ENCODE results near the gene LAMA2.

LAMA2 gene

DNA sequence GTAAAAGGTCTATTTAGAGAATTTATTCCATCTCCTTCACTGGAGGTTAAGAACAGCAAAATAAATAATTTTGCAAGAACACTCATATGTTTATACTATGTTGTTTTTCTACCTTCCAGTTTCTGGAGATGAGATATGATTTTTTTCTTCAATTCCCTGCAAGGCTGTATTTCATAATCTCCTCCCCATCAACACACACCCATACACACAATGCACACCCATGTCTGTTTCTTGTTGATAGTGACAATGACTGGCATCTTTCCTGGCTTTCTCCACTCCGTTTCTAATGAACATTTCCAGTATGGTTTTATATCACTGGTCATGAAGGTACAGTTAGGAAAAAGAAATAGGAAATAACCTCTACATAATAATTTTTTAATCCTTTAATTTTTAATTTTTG lies 624.9 kb downstream of the LAMA2 start:
- DNase-seq (ENCODE audit: low read depth, low spot score), result no peak

DNA sequence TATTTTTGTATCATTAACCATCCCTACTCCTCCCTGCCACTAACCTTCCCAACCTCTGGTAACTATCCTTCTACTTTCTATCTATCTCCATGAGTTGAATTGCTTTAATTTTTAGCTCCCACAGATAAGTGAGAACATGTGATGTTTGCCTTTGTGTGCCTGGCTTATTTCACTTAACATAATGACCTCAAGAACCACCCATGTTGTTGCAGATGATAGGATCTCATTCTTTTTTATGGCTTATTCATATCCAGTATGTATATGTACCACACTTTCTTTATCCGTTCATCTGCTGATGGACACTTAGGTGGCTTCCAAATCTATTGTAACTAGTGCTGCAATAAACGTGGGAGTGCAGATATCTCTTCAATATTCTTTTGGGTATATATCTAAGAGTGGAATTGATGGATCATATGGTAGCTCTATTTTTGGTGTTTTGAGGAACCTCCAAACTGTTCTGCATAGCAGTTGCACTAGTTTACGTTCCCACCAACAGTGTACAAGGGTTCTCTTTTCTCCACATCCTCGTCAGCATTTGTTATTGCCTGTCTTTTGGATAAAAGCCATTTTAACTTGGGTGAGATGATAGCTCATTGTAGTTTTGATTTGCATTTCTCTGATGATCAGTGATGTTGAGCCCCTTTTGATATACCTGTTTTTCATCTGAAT lies 625.7 kb downstream of the LAMA2 start:
- DNase-seq (ENCODE audit: low read depth, low spot score), result no peak
- H3K4me3 ChIP-seq (ENCODE audit: low read length), result no peak overlapping the region

More for the DNA sequence above, 624.9 kb downstream of the LAMA2 start:
- no peak overlapping the region for H3K4me3 ChIP-seq (ENCODE audit: low read length)

DNA sequence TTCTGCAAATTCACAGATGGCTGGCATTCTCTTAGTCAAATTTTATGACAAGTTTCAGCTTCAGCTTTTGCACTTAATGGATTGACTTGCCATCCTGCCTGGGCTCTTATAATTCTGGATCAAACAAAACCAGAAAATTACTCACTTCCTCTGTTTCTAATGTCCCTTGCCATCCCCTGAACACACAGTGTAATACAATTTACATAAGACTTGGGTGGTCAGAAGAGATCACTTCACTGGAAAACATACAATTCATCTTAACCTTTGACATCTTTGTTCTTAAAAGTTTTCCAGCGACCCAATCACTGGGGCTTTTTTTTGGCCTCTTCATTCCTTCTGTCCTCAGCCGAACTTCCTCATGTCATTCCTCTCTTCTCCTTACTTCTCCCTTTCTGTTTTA lies 628.0 kb downstream of the LAMA2 start:
- no peak overlapping the region for H3K4me3 ChIP-seq (ENCODE audit: low read length)
- no peak for DNase-seq (ENCODE audit: low read depth, low spot score)

DNA sequence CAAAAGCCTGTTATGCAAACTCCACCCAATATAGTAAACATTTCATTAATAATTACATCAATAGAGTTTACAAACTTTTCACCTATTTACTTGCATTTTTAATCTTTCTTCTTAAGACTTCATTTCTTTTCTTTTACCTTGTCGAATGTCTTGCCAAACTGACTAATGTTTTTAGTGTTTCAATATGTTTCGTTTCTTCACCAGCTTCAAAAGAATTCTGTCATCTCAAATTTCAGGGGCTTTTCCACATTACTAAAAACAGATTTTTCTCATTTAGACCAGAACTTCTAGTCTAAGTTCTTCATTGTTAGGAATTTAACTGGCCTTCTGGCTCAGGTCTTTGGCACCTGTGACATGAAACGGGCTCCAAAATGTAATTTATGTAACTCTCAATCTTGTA lies 630.5 kb downstream of the LAMA2 start:
- no peak for DNase-seq (ENCODE audit: low read depth, low spot score)
- H3K4me3 ChIP-seq (ENCODE audit: low read length), result no peak overlapping the region

DNA sequence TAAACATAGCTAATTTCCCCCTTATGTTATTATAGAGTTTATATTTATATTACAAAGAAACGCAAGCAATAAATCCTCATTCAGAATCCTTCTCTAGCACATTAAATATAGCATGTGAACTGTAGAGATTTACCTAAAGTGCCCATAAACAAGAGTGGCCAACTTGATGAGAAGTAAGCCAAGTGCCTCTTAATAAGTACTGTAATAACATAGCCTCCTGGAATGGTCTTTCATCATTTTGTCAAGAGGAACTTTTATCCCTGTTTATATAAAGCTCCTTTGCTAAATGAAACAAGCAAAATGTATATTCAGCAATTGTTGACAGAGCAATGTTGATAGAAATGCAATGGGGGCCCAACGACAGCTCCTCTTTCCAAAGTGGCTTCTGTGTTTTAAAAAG lies 632.1 kb downstream of the LAMA2 start:
- no peak for DNase-seq (ENCODE audit: low read depth, low spot score)
- no peak overlapping the region for H3K4me3 ChIP-seq (ENCODE audit: low read length)

DNA sequence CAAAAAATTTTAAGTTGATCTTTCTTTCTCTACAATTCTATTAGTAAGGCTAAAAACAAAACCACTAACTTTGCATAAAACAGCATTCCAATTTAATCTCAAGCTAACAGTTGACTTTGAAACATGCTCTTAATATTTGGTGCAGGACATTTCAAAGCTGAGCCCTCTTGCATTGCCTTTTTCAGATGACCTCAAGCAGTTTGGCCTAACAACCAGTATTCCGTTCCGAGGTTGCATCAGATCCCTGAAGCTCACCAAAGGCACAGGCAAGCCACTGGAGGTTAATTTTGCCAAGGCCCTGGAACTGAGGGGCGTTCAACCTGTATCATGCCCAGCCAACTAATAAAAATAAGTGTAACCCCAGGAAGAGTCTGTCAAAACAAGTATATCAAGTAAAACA lies 633.1 kb downstream of the LAMA2 start:
- H3K4me3 ChIP-seq (ENCODE audit: low read length), result no peak overlapping the region
- DNase-seq (ENCODE audit: low read depth, low spot score), result no peak

DNA sequence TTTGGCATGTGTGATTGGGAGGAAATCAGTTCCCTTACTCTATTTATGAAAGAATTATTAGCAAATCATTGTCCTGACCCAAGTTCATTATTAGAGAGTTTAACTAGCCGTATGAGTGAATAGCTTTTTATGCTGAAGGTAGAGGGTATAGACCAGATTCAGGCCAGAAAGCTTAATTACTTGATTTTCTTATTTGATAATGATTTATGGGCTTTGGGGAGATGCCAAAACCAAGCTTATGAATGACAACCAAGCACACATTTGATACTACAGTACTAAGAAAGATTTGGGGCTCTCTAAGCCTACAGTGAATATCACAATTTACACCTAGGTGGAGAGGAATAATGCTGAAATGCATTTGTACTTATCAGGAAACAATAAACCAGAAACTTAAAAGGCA lies 633.8 kb downstream of the LAMA2 start:
- no peak overlapping the region for H3K4me3 ChIP-seq (ENCODE audit: low read length)

DNA sequence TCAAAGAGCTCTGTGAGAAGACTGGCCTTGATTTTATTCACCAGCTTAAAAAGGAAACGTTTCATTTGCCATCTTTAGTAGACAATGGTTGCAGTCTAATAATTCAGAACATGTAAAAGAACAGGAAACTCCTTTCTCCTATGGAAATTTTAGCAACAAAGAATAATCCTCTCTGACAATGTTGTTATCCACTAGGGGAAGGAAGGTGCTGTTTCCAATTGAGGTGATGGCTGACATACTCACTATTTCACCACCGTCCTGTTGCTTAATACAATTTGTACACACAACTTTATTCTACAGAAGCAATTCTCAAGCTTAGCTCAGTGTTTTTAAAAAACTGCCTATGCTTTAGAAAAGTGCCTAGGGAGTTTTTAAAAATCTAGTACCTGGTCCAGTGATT lies 634.4 kb downstream of the LAMA2 start:
- no peak overlapping the region for H3K4me3 ChIP-seq (ENCODE audit: low read length)
- DNase-seq (ENCODE audit: low read depth, low spot score), result no peak

More for the DNA sequence above, 633.8 kb downstream of the LAMA2 start:
- no peak for DNase-seq (ENCODE audit: low read depth, low spot score)

DNA sequence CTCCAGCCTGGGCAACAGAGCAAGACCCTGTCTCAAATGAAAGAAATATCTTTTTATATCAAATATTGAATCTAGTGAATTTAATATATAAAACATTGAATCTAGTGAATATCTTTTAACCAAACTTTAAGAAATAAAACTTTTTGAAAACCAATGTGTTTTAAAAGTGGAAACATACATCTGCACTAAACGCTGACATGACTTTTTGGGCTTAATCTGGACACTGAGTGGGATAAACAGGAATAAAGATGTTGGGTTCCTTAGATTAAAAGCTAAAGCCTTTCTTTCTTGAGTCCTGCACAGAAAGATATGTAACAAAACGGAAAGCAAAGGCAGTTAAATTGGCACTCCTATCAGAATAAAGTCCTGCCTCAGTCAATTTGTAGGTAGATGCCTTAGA lies 636.8 kb downstream of the LAMA2 start:
- DNase-seq (ENCODE audit: low read depth, low spot score), result no peak
- H3K4me3 ChIP-seq (ENCODE audit: low read length), result no peak overlapping the region

DNA sequence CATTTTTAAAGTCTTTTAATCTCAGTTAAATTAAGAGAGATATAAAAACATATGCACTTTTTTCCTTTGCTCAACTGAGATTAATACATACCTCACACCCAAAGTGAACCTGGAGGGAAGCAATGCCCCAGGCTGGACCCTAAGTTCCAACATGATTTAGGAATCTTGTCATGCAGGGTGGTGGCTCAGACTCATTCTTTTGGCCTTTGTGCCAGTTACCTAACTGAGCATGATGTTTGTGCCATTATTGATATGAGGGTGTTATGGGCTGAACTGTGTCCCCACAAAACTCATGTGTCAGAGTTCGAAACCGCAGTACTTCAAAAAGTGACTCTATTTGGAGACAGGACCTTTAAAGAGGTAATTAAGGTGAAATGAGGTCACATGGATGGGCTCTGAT lies 639.0 kb downstream of the LAMA2 start:
- H3K4me3 ChIP-seq (ENCODE audit: low read length), result no peak overlapping the region
- no peak for DNase-seq (ENCODE audit: low read depth, low spot score)

DNA sequence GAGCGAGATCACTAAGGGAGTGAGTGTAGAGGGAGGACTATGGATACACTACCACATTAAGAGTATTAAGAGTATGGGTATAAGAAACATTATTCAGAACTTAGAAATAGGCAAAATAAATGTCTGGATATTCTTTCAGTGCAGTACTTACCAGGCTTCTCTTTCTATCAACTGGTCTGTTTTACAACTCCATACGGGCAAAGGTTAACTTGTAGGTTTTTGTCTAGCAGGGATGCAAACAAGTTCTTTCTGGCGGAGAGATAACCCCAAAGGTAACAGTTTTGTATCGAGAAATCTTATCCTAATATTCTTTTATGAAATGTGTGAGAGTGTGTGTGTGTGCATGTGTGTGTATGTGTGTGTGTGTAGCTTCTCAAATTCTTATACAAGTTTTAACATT lies 640.9 kb downstream of the LAMA2 start:
- H3K4me3 ChIP-seq (ENCODE audit: low read length), result no peak overlapping the region
- DNase-seq (ENCODE audit: low read depth, low spot score), result no peak

DNA sequence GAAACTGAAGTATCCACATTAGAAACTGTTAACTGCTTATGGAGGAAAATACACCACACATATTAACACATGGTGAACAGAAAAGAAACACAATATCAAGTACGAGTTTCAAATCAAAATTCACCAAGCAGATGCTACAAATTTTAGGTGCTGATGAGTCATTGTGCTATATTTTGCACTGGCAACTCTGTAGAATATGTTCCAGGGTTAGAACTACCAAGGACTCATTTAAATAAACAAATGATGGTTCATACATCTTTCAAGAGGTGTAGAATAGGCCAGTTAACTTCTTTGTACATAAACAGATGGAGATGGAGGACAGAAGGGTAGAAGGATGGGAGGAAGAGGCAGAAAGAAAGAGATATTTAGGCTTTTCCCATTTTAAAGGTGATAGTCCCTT lies 642.1 kb downstream of the LAMA2 start:
- H3K4me3 ChIP-seq (ENCODE audit: low read length), result no peak overlapping the region
- no peak for DNase-seq (ENCODE audit: low read depth, low spot score)

DNA sequence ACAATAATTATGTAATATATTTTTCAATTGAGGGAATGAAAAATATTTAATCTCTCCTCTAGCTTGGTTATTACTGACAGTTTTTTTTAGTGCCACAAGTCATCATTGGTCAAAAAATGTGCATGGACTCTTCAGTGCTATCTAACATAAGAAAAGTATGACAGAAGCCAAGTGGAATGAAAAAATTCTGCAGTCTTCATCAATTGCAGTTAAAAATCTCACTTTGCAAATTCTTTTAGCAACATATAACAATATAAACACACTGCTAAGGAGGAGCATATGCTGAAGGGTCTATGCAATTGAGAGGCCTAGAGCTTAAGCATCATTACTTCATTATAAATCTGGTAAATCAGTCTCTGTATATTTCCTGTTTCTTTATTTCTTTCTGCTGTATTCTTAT lies 652.0 kb downstream of the LAMA2 start:
- no peak for DNase-seq (ENCODE audit: low read depth, low spot score)
- no peak overlapping the region for H3K4me3 ChIP-seq (ENCODE audit: low read length)

DNA sequence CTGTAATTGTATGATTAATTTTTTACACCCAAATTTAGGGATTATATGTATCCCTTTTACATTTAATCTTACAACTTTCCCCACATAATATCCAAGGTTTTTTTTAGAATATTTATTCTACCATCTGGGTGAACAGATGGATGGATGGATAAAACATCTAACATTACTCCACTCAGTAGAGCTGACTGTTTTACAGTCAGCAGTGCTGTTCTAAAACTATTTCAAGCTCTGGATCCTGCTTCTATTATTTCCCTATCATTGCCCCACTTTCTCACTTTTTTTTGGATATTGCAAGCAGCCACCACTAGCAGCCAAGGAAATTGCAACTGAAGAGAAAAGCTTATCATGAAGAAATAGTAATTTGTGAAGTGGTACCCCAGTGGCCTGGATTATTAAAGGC lies 653.3 kb downstream of the LAMA2 start:
- no peak overlapping the region for H3K4me3 ChIP-seq (ENCODE audit: low read length)
- no peak for DNase-seq (ENCODE audit: low read depth, low spot score)

DNA sequence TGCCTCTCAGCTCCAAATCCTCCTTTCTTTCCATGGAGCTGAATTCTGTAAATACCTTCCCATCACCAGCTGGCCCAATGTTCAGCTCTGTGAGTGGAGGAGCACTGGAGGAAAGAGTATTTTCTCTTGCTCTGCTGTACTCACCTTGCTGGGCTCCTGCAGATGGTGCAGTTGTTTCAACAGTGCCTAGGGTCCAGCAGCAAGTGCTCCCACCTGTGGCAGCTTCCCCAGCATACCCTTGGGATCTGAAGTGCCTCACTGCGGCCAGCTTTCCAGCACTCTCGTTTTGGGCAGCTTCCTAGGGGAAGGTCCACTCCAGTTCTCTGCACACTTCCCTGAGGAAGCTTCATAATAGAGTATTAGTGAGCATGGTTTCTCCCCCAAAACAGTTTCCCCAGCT lies 656.1 kb downstream of the LAMA2 start:
- no peak overlapping the region for H3K4me3 ChIP-seq (ENCODE audit: low read length)
- no peak for DNase-seq (ENCODE audit: low read depth, low spot score)

DNA sequence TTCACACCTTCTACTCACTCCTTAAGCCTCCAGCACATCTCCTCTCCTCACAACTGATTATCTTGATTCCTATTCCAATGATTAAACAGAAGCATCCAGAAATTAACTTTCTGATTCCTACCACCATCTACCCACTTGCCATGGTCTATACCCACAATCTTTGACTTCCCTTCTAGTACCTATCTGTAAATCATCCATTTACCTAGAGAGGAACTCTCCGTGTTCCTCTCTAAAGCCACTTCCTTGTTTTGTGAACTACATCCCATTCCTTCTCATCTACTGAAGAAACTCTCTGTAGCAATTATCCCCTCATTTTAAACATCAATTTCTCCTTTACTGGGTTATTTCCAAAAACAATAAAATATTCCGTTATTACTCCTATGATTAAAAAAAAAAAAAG lies 659.8 kb downstream of the LAMA2 start:
- no peak for DNase-seq (ENCODE audit: low read depth, low spot score)
- H3K4me3 ChIP-seq (ENCODE audit: low read length), result no peak overlapping the region

DNA sequence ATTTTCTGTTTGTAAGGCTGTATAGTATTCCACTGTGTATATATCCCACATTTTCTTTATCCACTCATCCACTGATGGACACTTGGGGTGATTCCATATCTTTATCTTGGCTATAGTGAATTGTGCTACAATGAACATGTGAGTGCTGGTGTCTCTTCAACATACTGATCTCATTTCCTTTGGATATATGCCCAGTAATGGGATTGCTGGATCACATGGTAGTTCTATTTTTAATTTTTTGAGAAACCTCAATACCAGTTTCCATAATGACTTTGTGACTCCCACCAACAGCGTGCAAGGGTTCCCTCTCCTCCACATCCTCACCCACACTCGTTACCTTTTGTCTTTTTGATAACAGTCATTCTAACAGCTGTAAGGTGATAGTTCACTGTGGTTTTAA lies 661.0 kb downstream of the LAMA2 start:
- no peak overlapping the region for H3K4me3 ChIP-seq (ENCODE audit: low read length)
- no peak for DNase-seq (ENCODE audit: low read depth, low spot score)

DNA sequence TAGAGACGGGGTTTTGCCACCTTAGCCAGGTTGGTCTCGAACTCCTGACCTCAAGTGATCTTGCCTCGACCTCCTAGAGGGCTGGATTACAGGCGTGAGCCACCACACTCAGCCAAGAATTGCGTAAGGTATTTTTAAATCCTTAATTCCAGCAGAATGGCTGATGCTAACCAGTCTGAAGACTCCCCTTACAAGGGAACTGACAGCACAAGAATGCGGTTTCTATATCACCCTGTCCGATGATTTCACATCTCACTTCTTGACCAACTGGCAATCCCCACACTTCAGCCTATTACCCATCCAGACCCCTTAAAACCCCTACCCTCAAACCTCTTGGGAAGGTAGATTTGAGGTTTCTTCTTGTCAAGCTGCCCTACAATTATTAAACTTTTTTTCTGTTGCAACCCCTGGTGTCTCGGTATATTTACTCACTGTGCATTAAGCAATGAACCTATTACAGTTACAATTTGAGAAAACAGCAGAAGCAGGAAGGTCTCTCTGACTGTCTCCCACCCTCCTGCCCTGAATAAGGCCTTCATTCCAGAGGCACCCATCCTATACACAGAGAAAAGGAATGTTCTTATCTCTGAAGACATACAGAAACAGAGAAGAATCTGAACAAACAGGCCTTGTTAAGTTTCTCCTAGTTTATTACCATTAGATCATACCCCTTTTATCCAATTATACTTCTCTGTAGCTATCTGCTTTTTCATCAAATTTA lies 662.1 kb downstream of the LAMA2 start:
- no peak for DNase-seq (ENCODE audit: low read depth, low spot score)
- no peak overlapping the region for H3K4me3 ChIP-seq (ENCODE audit: low read length)

DNA sequence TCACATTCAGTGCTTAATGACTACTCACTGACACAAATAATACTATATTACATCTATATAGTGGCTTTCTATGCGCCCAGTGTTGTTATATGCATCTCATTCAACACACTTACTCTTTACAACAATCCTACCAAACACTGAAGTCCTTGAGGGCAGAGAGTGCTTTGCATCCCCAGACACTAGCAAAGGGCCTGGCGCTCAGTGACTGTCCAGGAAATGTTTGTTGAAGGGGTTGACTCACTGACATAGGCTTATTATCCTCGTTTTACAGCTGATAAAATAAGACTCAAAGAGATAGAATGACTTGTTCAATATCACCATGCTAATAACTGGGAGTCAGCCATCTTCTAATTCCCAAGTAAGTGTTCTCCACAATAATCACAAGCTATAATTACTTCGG lies 663.8 kb downstream of the LAMA2 start:
- no peak overlapping the region for H3K4me3 ChIP-seq (ENCODE audit: low read length)
- DNase-seq (ENCODE audit: low read depth, low spot score), result no peak

DNA sequence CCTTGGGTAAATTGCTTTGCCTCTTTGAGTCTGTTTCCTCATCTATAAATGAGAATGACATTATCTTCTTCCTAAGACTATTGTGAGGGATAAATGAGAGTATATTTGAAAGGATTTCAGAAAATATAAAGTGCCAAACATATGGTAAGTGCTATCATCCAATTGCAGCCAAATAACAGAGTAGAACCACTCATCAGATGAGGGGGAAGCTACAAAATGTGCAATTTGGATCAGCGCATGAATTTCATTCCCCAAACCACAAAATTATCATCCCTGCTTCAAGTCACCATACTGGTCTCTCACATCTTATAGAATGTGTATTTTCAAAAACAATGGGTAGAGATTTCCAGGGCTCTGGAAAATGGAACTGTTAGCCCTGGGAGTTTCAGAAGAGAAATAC lies 668.5 kb downstream of the LAMA2 start:
- DNase-seq (ENCODE audit: low read depth, low spot score), result no peak
- H3K4me3 ChIP-seq (ENCODE audit: low read length), result no peak overlapping the region

DNA sequence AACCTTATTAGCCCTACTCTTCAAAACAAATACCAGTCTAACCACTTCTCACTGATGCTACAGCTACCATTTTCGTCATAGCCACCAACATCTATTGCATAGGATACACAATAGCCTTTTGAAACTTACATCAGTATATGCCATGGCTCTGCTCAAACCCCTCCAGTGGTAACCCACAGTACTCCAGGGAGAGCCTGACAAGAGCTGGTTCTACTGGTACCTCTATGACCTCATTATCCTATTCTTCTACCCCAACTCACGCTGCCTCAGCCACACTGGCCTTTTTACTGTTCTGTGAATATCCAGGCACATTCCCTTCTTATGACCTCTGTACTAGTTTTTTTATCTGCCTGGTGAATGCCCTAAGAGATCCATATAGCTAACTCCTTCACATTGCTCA lies 669.5 kb downstream of the LAMA2 start:
- H3K4me3 ChIP-seq (ENCODE audit: low read length), result no peak overlapping the region
- DNase-seq (ENCODE audit: low read depth, low spot score), result no peak
